ENCODE results near the gene FLNB.

The FLNB gene

DNA sequence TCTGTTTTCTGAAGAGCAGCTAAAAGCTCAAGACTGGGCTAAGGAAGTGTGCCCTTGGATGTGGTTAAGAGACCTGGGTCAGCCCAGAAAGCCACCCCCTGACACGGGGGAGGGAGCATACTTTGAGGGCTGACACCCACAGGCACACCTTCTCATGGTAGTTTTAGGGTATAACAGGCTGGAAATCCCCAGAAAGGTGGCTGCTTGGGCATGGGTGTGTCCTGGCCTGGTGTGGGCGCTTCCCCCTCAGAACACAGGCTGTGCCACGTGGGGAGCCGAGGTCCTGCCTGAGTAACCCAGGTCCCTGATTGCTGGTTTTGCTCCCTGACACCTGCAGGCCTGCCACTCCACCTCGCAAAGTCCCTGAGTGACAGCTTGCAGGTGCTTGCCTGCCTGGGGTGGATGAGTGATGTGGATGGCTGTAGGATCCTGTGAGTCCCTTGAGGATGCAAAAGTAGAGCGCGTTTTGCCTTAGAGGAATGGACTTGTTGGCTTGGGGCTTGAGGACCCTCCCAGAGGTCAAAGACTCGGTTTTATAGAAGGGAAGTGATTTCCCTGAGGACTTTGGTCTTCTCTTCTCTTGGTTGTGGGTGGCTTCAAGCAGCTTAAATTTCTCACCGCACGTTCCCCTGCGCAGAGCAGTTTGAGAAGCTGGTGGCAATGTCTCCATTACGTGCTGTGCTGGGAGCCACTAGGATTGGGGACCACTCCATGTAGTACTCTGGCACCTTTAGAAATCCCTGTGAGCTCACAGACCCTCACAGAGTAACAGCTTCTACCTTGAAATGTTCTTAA is 108.1 kb downstream of the FLNB start:
- no peak for DNase-seq

DNA sequence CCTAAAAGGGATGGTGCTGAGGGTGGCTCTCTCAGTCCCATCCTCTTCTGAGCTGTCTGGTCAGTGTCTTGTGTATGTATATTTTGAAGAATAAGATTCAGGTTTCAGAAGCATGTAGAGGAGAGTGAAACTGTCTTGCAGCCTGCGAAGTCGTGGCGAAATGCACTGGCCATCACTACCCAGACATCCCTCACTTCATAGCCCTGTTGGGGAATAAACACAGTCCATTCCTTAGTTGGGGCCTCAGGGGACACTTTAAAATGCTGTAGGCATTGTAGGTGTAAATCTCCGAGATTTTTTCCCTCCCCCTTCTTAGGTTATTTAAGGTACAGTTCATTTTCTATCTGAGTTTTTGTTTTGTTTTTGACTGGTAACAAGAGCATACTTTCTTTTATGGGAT is 108.8 kb downstream of the FLNB start:
- DNase-seq, result no peak

DNA sequence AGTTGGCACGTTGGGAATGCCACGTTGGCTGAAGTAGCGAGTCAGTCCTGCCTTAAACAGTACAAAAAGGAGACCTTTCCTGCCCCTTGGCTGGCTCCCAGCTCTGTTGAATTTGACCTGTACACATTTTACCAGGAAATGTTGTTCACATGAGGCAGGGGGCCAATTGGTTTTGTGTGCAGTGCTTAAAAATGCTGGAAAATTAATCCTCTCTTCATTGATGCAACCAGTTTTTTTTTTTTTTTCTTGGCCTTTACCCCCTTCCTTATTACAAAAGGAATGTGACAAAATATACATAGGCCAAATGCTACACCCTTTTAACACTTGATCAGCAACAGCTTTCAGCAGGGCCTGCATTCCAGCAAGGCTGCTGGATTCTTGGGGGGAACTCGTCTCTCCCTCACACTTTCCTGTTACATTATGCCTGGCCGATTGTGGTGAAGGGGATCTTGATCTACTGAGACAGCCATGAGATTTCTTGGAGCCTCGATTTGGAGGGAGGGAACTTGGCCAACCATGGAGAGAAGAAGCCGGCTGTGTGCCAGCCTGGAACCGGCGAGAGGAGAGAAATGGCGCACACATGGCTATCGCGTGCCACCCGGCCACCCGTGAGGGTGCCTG is 109.4 kb downstream of the FLNB start:
- DNase-seq, result no peak

DNA sequence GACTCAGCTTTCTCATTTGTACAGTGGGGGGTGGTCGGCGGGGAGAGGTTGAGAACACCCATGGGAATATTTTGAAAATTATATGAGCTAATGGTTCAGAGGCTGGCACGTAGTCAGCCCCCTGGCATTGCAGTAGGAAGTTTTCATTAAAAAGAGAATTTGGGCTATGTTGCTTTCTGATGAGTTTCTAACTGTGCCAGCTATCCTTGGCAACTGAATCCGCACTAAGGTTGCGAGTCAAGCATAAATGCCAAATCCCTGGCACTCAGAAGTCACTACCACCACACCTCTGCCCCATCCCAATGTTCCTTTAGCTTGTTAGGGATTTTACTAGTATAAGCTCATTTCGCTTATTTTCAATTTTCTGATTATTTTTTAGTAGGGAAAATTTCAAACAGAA is 111.0 kb downstream of the FLNB start:
- no peak for DNase-seq

DNA sequence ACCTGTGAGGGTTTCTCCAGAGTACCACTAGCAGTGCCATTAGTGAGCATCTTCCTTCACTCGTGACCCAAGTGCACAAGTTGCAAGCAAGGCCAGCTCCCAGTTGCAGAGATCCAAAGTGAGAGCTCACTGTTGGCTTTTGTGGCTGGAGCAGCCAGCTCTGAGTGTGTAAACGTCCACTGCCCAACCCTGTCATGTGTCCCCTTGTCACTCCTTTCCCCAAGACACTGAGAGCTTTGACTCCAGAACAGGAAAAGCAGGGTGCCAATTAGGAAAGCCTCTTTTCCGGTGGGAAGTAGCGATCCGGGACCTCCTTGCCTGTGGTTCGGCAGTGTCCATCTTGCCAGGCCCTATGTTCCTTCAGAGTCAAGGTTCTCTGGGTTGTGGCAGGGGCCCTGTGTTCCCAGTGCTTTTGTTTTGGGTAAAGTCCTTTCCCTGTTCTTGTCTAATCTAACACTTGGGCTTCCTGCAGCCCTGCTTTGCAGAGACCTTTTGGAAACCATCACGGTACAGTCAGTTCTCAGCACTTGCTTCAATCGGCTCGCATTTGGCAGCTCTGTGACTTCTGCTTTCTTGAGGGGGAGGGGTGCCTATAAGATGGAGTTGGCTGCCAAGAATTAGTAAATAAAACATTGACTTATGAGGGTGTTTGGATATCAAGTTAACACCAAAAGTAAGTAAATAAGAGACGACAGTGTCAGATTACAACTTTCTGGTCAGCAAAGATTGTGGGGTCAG is 112.0 kb downstream of the FLNB start:
- DNase-seq, result no peak

DNA sequence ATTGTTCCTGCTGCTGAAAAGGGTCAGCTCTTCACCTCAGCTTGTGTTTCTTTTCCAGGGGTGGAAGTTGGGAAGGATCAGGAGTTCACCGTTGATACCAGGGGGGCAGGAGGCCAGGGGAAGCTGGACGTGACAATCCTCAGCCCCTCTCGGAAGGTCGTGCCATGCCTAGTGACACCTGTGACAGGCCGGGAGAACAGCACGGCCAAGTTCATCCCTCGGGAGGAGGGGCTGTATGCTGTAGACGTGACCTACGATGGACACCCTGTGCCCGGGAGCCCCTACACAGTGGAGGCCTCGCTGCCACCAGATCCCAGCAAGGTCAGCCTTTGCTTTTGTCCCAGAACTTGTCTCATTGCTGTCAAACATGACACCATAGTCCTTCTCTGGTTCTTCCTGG is 113.0 kb downstream of the FLNB start:
- no peak for DNase-seq

DNA sequence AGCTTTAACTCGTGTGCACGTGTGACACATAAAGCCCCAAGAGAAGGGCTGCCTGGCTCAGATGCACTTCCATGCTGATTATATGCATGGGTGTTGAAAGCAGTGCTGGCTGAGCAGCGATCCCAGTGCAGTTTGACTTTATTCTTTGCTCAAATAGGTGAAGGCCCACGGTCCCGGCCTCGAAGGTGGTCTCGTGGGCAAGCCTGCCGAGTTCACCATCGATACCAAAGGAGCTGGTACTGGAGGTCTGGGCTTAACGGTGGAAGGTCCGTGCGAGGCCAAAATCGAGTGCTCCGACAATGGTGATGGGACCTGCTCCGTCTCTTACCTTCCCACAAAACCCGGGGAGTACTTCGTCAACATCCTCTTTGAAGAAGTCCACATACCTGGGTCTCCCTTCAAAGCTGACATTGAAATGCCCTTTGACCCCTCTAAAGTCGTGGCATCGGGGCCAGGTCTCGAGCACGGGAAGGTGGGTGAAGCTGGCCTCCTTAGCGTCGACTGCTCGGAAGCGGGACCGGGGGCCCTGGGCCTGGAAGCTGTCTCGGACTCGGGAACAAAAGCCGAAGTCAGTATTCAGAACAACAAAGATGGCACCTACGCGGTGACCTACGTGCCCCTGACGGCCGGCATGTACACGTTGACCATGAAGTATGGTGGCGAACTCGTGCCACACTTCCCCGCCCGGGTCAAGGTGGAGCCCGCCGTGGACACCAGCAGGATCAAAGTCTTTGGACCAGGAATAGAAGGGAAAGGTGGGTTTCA is 114.9 kb downstream of the FLNB start:
- no peak for DNase-seq

DNA sequence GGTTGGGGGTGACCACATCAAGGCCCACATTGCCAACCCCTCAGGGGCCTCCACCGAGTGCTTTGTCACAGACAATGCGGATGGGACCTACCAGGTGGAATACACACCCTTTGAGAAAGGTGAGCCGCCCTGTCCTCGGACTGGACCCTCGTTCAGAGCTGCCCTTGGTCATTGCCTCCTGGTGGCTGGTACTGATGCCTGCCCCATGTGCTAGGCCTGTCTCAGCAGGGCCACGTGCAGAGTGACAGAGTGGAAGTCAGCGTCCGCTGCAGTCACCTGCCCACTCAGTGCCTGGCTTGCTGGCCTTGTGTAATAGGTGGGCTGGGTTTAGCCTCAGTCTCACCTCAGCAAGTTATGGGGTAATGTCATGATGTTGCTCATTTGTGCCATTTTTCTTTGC is 116.2 kb downstream of the FLNB start:
- no peak for DNase-seq

DNA sequence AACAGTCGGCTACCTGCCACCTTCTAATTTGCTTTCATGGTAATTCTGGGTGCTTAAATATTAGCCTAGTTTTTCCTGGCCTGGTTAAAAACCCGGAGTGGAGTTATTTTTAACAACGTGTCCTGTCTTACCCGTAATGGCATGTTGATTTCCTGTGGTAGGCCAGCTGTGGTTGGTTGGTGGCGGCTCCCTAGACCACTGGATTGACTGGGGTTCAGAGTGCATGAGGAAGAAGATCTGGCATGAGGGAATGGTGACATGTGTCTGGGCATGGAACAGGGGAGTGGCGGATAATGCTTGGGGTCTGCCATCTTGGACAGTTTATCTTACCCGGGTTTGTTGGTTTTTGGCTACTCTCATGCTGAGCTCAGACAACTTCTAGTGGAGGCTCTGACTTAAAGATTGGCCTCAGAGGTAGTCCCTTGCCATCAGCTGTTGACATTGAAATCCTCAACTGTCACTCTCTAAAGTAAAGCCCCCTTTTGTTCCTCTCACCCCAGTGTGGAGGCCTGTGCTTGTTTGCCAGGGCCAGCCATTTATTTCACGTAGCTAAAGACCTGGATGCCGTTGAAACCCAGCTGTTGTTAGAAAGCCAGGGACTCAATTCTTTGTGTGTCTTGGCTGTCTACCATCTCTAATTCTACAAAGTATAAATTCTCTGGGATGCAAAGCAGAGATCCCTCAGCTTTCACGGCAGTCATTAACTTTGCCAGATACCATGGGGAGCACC is 121.0 kb downstream of the FLNB start:
- DNase-seq, result no peak

DNA sequence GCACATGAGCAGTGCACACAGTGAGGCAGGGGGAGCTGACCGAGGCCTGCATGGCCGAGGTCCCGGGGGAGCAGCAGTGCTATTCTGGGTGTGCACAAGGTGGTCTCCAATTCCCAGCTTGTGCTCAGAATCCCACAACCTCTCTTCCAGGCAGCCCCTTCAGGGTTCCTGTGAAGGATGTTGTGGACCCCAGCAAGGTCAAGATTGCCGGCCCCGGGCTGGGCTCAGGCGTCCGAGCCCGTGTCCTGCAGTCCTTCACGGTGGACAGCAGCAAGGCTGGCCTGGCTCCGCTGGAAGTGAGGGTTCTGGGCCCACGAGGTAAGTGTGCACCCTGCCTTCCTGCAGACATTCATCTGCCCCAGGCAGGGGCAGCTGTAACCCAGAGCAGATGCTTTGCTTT is 122.4 kb downstream of the FLNB start:
- no peak for DNase-seq

DNA sequence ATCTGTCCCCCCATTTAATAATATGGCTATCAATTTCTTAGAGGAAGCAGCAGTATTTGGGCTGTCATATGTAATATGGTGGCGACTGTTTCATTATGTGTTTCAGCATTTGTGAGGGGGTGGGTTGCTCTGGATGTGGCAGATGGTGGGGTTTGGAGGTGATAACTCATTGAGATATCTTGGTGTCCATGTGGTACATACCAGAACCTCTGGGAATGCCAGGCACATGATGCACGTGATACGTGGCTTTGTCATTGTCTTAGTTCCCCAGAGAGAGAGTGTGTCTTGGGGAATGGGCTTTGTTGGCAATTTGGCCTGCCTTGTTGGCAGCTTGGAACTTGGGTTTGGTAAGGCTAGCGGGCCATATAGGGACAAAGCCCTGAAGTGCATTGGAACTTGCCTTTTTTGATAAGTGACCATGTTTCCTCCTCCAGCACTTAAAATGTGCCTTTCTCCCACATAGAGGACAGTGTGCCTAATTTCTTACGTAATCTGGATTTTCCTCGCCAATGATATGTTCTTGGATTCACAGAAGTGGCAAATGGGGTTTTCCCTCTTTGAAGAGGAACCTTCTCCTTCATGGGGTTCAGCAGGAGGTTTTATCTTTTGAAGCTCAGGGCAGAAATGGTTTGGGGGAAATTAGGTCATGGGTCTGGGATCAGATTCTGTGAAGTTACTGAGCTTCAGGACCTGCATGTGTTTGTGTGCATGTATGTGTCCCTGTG is 123.0 kb downstream of the FLNB start:
- no peak for DNase-seq

DNA sequence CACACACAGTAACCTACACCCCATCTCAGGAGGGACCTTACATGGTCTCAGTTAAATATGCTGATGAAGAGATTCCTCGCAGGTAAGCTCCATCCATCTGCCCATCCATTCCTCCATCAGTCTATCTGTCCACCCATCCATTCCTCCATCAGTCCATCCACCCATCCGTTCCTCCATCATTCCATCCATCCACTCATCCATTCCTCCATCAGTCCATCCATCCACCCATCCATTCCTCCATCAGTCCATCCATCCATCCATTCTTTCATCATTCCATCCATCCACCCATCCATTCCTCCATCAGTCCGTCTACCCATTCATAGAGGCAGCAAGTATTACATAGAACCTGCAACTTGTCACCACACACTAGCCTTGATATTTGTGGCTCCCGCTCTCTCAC is 124.6 kb downstream of the FLNB start:
- DNase-seq, result no peak

DNA sequence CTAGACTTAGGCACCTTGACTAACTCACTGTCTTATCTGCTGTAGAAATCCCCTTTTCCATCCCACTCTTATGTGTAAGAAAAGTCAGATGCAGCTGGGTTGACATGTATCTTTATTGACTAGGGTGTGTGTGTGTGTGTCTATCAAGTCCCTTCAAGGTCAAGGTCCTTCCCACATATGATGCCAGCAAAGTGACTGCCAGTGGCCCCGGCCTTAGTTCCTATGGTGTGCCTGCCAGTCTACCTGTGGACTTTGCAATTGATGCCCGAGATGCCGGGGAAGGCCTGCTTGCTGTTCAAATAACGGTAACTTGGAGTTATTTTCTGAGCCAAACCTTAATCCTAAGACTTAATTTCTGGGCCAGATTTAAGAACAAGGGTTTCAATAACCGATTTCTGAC is 126.2 kb downstream of the FLNB start:
- DNase-seq, result no peak

DNA sequence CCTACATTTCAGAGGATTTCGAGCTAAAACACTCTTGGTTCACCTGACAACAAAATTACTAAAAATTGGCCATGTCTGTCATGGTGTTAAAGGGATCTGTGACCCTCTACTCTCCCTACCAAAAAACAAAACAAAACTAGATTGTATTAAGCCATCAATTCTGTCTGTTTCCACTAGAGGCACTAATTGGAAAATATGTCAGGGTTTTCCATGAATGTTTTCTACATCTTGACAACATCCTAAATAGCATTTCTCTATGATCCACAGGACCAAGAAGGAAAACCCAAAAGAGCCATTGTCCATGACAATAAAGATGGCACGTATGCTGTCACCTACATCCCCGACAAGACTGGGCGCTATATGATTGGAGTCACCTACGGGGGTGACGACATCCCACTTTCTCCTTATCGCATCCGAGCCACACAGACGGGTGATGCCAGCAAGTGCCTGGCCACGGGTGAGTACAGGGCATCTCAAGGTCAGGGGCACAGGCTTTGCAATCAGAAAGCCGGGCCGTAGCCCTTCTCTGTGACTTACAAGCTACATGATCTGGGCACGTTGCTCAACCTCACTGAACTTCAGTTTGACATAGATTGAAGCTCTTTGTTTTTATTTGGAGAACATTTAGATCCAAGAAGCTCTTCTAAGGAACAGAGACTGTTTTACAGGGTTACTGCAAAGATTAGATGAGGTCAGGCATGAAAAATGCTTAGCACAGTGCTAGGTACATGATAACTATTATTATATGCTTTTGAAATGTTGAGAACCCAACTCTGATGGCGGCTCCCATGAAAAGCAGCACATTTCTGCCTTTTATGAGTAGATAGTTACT is 127.7 kb downstream of the FLNB start:
- no peak for DNase-seq

DNA sequence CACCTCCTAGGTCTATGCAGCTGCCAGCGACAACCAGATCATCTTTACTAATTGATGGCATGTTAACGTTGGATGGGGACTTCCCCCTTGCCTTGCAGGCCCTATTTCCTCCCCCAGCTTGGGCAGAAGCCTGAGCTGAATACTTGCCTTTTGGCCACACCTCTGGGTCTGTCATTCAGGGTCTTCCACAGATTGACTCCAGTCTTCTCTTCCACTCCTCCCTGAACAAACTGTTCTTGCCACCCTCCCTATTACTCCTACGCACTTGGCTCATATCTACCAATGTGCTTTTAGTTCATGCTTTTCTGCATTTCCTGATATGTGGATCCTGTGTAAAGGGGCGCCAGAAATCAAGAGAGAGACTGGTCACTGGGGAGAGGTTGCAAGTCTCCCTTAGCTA is 129.1 kb downstream of the FLNB start:
- DNase-seq, result no peak

DNA sequence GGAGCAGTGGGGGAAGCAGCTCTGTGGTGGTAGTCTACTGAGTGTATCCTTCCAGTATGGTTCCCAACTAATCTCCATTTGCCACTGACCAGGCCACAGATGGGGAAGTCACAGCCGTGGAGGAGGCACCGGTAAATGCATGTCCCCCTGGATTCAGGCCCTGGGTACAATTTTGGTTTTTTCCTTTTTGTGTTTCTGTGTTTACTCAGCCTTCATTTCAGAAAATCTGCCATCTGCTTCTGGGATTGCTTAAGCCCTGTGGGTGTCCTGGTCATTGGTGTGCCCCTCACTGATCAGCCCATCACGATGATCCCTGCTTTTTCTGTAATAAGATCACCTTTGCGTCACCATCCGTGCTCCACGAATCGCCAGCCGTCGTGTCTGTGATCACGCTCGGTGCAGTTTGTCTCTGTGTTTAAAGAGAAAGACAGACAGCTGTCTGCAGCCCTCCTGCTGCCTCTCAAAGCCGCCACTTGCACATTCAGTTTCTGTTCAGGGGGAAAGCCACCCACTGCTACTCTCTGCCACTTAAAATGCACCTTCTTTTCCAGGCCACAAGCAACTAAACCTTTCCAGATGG is 133.6 kb downstream of the FLNB start:
- DNase-seq, result no peak

DNA sequence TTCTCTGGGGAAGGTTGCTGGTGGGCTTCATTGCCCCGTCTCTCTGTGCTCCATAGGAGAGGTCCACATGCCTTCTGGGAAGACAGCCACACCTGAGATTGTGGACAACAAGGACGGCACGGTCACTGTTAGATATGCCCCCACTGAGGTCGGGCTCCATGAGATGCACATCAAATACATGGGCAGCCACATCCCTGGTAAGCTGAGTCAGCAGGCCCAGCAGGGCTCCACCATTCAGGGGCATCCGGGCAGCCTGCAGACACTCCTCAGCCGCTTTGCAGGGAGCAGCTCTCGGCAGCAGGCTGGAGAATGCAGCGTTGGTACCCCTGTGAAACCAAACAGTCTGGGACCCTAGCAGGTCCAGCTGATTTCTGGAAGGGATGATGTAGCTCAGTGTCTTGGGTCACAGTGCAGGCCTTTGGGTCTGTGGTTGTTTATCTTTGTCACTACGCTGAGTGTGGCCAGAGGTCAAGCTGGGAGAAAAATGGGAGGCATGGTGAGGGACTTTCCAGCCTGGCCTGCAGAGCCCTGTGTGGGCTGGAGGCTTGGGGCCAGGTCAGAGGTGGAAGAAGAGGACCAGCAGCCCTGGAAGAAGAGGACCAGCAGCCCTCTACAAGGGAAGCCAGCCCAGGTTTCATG is 135.3 kb downstream of the FLNB start:
- no peak for DNase-seq

DNA sequence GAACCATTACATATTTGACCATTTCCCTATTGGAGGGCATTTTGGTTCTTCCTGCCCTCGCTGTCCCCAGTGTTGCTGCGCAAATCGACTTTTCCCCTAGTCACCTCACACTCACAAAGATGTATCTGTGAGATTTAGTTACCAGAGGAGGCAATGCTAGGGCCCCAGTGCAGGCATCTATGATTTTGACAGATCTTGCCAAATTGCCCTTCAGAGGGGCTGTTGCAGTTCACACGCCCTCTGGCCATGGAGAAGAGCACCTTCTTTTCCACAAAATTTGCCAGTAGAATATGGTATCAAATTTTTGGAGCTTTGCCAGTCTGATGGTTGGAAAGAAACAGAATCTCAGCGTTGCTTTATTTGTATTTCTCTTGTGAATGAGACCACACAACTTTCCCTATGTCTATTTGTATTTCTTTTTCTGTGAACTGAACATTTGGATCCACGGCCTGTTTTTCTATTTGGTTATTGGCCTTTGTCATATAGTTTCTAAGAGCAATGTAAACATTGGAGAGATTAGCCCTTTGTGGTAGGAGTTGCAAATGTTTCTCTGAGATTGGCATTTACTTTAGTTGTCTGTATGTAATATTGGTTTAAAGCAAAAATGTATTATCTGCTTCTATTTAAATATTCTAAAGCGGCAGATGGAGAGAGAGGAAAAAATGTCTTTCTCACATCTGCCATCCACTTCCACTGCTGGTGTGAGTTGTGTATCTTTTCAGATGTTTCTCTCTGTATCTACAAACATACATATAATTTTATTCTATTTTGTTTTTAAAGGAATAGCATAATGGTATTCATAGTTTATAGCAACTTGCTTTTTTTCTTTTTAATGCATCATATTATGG is 136.5 kb downstream of the FLNB start:
- no peak for DNase-seq

DNA sequence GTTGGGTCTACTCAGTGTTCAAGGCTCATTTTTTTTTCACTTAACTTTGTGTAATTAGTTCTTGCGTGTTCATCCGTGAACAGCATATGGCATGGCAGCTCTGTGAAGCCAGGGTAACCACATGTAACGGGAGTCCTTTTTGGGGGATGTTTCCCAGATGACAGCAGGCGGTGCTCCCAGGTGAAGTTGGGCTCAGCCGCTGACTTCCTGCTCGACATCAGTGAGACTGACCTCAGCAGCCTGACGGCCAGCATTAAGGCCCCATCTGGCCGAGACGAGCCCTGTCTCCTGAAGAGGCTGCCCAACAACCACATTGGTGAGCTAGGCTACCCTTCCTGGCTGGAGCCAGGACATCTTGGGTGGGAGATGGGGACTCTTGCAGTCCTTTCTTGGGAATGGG is 139.8 kb downstream of the FLNB start:
- no peak for DNase-seq
